Trophoblast cell (in vitro differentiated cells and primary cell): ENCODE data around the gene KIF18B.

Experiments
- DNase-seq, 2 donors: peaks; one replicate each; pipeline ENCODE4 v3.0.0-alpha.2; 2016
- H2AFZ ChIP-seq: 2 replicates; pipeline ENCODE4 v1.6.1; 2013; ENCODE audit warnings: low read length, moderate library complexity, mild to moderate bottlenecking; ENCODE audit not compliant: insufficient read depth, poor library complexity
- H2AK5ac ChIP-seq: 2 replicates; pipeline ENCODE4 v1.6.1; 2013; ENCODE audit warnings: mild to moderate bottlenecking, low read length
- H2BK120ac ChIP-seq: 2 replicates; pipeline ENCODE4 v1.6.1; 2013; ENCODE audit warnings: low read length, mild to moderate bottlenecking, moderate library complexity; ENCODE audit not compliant: insufficient read depth, poor library complexity
- H2BK12ac ChIP-seq: 2 replicates; pipeline ENCODE4 v1.6.1; 2013; ENCODE audit warnings: mild to moderate bottlenecking, low read length, moderate library complexity
- H2BK5ac ChIP-seq: 2 replicates; pipeline ENCODE4 v1.6.1; 2013; ENCODE audit warnings: low read length, low read depth, moderate library complexity, mild to moderate bottlenecking; ENCODE audit not compliant: poor library complexity
- H3K14ac ChIP-seq: 2 replicates; pipeline ENCODE4 v1.6.1; 2013; ENCODE audit warnings: mild to moderate bottlenecking, low read length
- H3K18ac ChIP-seq: 2 replicates; pipeline ENCODE4 v1.6.1; 2013; ENCODE audit warnings: mild to moderate bottlenecking, low read length
- H3K23ac ChIP-seq: 2 replicates; pipeline ENCODE4 v1.6.1; 2013; ENCODE audit warnings: low read length
- H3K27ac ChIP-seq: 2 replicates; pipeline ENCODE4 v1.5.1; 2013; ENCODE audit warnings: low read depth, mild to moderate bottlenecking, inconsistent platforms, low read length, moderate library complexity
- H3K27me3 ChIP-seq: 2 replicates; pipeline ENCODE4 v1.6.1; 2013; ENCODE audit warnings: inconsistent platforms, mild to moderate bottlenecking, low read length, moderate library complexity; ENCODE audit not compliant: insufficient read depth
- H3K36me3 ChIP-seq, 2 experiments: 1 replicate in 1 of 2; 2 replicates in 1 of 2; pipeline ENCODE4 v1.6.1; 2013; ENCODE audit warnings: low read length in 2 of 2, mild to moderate bottlenecking in 2 of 2, moderate library complexity in 1 of 2; ENCODE audit not compliant: insufficient read depth in 2 of 2, control insufficient read depth in 1 of 2
- H3K4ac ChIP-seq: 2 replicates; pipeline ENCODE4 v1.6.1; 2013; ENCODE audit warnings: low read depth, mild to moderate bottlenecking, low read length, moderate library complexity
- H3K4me1 ChIP-seq, 2 experiments: 1 replicate in 1 of 2; 2 replicates in 1 of 2; pipeline ENCODE4 v1.6.1; 2013; ENCODE audit warnings: low read length in 2 of 2, mild to moderate bottlenecking in 2 of 2, moderate library complexity in 1 of 2; ENCODE audit not compliant: insufficient read depth in 2 of 2, control insufficient read depth in 1 of 2
- H3K4me2 ChIP-seq: 2 replicates; pipeline ENCODE4 v1.6.1; 2013; ENCODE audit warnings: inconsistent platforms, mild to moderate bottlenecking, low read length, moderate library complexity
- H3K4me3 ChIP-seq: 2 replicates; pipeline ENCODE4 v1.5.1; 2013; ENCODE audit warnings: mild to moderate bottlenecking, low read depth, low read length, inconsistent platforms
- H3K79me1 ChIP-seq: one replicate; pipeline ENCODE4 v1.6.1; 2013; ENCODE audit warnings: low read length
- H3K79me2 ChIP-seq: 2 replicates; pipeline ENCODE4 v1.6.1; 2013; ENCODE audit warnings: low read length, mild to moderate bottlenecking; ENCODE audit not compliant: control insufficient read depth, insufficient read depth, poor library complexity
- H3K9ac ChIP-seq: 2 replicates; pipeline ENCODE4 v1.6.1; 2013; ENCODE audit warnings: mild to moderate bottlenecking, low read length
- H3K9me3 ChIP-seq: 2 replicates; pipeline ENCODE4 v1.6.1; 2013; ENCODE audit warnings: low read depth, mild to moderate bottlenecking, control low read depth, inconsistent platforms, low read length; ENCODE audit not compliant: insufficient read depth
- H4K12ac ChIP-seq: 2 replicates; pipeline ENCODE4 v1.6.1; 2013; ENCODE audit warnings: low read depth, mild to moderate bottlenecking, low read length, moderate library complexity
- H4K8ac ChIP-seq: 2 replicates; pipeline ENCODE4 v1.6.1; 2013; ENCODE audit warnings: low read depth, mild to moderate bottlenecking, low read length, moderate library complexity
- H4K91ac ChIP-seq: one replicate; pipeline ENCODE4 v1.6.1; 2013; ENCODE audit warnings: low read depth, mild to moderate bottlenecking, low read length, moderate library complexity
- WGBS: extraction: QIAGEN DNeasy Blood & Tissue Kit; methylation state at CpG from one replicate; pipeline ENCODE4 v1.1.7; 2013; ENCODE audit warnings: missing lambda C conversion rate; ENCODE audit not compliant: insufficient read length, insufficient coverage; ENCODE audit errors: extremely low coverage; 5-methylcytosine and 5-hydroxymethylcytosine counted together

Gene KIF18B

DNA sequence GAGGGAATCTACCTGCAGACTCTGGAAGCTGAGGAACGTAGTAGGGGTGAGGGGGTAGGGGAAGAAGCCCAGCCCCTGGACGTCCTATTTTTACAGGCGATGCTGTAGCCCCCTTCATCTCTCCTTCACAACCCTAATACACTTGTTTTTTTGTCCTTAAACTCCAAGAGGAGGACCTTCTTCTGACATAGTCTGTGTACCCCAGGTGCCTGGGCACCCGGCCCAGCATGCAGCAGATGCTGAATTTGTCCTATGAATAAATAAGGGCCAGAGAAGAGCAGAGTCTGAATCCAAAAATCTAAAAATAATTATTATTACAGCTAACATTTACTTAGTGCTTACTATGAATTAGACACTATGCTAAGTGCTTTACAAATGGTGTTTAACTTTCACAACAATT, 5.1 kb downstream of the KIF18B start:
- no peak overlapping the region for H2BK12ac ChIP-seq
- no peak overlapping the region for H3K9ac ChIP-seq
- H3K9me3 ChIP-seq: no peaks in the 10 kb centered on the region
- no peak overlapping the region for H2BK120ac ChIP-seq
- WGBS: no CpG with 5 or more reads among the region's 4 CpGs
- H3K4me1 ChIP-seq: peaks cover 6 to 8% of the 10 kb centered on the region in 2 experiments
- H3K4me2 ChIP-seq: no peak overlapping the region
- H4K12ac ChIP-seq: no peak overlapping the region
- no peak overlapping the region for H3K14ac ChIP-seq
- H2BK5ac ChIP-seq: no peak overlapping the region
- H2AFZ ChIP-seq: no peak overlapping the region
- no peak overlapping the region for H3K23ac ChIP-seq
- DNase-seq: no peak
- peaks cover 2% of the 10 kb centered on the region for H3K79me1 ChIP-seq
- H3K27me3 ChIP-seq: no peaks in the 10 kb centered on the region
- no peak overlapping the region for H3K27ac ChIP-seq
- H3K18ac ChIP-seq: no peak overlapping the region
- H4K8ac ChIP-seq: no peak overlapping the region
- H3K4ac ChIP-seq: peak overlapping the region; percentile 19
- H2AK5ac ChIP-seq: no peak overlapping the region
- H4K91ac ChIP-seq: no peak overlapping the region
- H3K36me3 ChIP-seq: peaks cover 0 to 2% of the 10 kb centered on the region in 2 experiments
- no peak overlapping the region for H3K4me3 ChIP-seq
- peaks cover 8% of the 10 kb centered on the region for H3K79me2 ChIP-seq

DNA sequence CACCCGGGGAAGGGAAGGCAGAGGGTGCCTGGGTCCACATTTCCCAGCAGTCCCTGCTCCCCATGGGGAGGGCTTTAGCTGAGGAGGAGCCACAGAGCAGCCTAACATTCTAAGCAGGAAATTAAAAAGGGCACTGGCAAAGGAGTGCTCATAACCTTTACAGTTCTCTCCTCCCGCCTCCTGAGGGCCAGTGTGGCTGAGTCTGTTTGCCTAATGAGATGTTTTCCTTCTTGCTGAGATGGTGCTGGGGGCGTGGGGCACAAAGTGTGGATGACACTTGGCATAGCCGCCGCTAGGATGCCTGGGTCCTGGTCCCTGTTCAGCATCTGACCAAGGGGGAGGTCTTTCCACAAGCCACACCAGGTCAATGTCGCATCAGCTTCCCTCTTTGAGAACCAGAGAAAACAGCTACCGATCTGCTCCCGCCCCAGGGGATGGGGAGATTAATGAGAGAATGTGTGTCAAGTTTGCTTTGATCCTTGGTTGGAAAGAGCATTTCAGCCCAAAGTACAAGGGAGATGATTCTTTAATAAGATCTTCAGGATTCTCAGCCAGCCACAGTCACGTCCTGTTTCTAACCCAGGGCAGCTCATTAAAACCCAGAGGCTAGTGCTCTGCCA, 5.8 kb downstream of the KIF18B start:
- Histone ChIP-seq H2AK5ac (no peak overlapping the region), H4K91ac (peak overlapping the region; percentile 65), H3K23ac (no peak overlapping the region), H2AFZ (no peak overlapping the region), H2BK5ac (no peak overlapping the region), H3K4me1 (peaks cover 6 to 8% of the 10 kb centered on the region in 2 experiments), H3K9me3 (no peaks in the 10 kb centered on the region), H3K18ac (no peak overlapping the region), H3K36me3 (peaks cover 0 to 2% of the 10 kb centered on the region in 2 experiments), H3K27ac (no peak overlapping the region), H3K27me3 (no peaks in the 10 kb centered on the region), H3K4me2 (no peak overlapping the region), H3K9ac (no peak overlapping the region), H2BK12ac (no peak overlapping the region), H3K79me2 (peaks cover 3% of the 10 kb centered on the region), H4K12ac (no peak overlapping the region), H2BK120ac (no peak overlapping the region), H3K4ac (peak overlapping the region; percentile 19), H3K79me1 (no peaks in the 10 kb centered on the region), H3K4me3 (no peak overlapping the region), H3K14ac (no peak overlapping the region), H4K8ac (no peak overlapping the region)
- no CpG with 5 or more reads among the region's 9 CpGs for WGBS
- no peak for DNase-seq

DNA sequence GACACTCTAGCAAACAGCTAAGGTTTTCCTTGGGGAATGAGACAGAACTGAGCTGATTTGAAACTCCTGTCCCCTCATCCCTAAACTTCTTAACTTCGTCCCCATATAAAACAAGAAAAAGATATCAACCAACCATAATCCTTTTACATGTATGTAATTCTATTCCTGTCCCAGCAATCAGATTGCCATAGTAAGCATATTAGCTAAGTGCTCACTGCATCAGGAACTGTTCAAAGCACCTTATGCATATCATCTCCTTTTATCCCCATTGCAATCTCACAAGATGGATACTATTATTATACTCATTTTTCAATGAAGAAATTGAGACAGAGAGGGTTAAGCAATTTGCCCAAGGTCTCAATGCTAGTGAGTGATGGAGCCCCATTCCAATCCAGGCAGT, 6.8 kb downstream of the KIF18B start:
- H3K36me3 ChIP-seq: peaks cover 5 to 8% of the 10 kb centered on the region in 2 experiments
- H3K4ac ChIP-seq: no peak overlapping the region
- no peak overlapping the region for H3K18ac ChIP-seq
- H3K14ac ChIP-seq: no peak overlapping the region
- H3K27me3 ChIP-seq: no peaks in the 10 kb centered on the region
- H3K4me1 ChIP-seq: peaks cover 5 to 6% of the 10 kb centered on the region in 2 experiments
- no peak overlapping the region for H2AK5ac ChIP-seq
- 100% methylated on average over 1 of the region's 1 CpG for WGBS
- no peak for DNase-seq
- no peak overlapping the region for H2BK5ac ChIP-seq
- H3K23ac ChIP-seq: no peak overlapping the region
- H4K12ac ChIP-seq: no peak overlapping the region
- H2AFZ ChIP-seq: no peak overlapping the region
- no peaks in the 10 kb centered on the region for H3K79me2 ChIP-seq
- no peaks in the 10 kb centered on the region for H3K79me1 ChIP-seq
- H2BK12ac ChIP-seq: no peak overlapping the region
- no peaks in the 10 kb centered on the region for H3K9me3 ChIP-seq
- H4K8ac ChIP-seq: no peak overlapping the region
- H3K4me2 ChIP-seq: peak overlapping the region; percentile 40
- no peak overlapping the region for H3K9ac ChIP-seq
- H3K4me3 ChIP-seq: no peak overlapping the region
- H4K91ac ChIP-seq: no peak overlapping the region
- no peak overlapping the region for H2BK120ac ChIP-seq
- no peak overlapping the region for H3K27ac ChIP-seq

DNA sequence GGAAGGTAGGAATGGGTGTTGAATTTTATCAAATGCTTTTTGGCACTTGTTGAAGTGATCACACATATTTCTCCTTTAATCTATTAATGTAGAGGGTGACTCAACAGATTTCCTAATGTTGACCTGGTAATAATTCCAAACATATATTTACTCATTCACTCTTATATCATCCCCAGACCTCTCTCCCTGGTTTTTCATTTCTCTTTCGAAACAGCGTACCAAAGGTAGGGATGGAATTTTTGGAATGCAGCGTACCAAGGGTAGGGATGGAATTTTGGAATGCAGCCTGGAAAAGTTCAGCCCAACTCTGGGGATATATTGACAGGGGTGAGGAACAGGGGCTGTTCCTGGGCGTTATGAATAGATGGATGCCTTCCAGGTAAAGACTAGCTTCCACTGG, 7.3 kb downstream of the KIF18B start:
- Histone ChIP-seq H2BK12ac (no peak overlapping the region), H4K91ac (no peak overlapping the region), H3K27me3 (no peaks in the 10 kb centered on the region), H3K23ac (no peak overlapping the region), H3K9me3 (no peaks in the 10 kb centered on the region), H3K4me2 (peak overlapping the region; percentile 40), H3K4me1 (peaks cover 5 to 6% of the 10 kb centered on the region in 2 experiments), H2BK120ac (no peak overlapping the region), H3K9ac (no peak overlapping the region), H3K4ac (no peak overlapping the region), H4K12ac (no peak overlapping the region), H3K18ac (no peak overlapping the region), H2AFZ (no peak overlapping the region), H3K79me2 (no peaks in the 10 kb centered on the region), H2BK5ac (no peak overlapping the region), H3K27ac (no peak overlapping the region), H3K36me3 (peaks cover 10 to 12% of the 10 kb centered on the region in 2 experiments), H2AK5ac (no peak overlapping the region), H3K79me1 (no peaks in the 10 kb centered on the region), H3K4me3 (no peak overlapping the region), H3K14ac (no peak overlapping the region), H4K8ac (no peak overlapping the region)
- DNase-seq: peak in 1 of 2 donors; percentile 52
- no CpG with 5 or more reads among the region's 4 CpGs for WGBS
